Stimulated activated CD8-positive, alpha-beta memory T cell treated with anti-CD3 and anti-CD28 coated beads, Interleukin-15, amount 100 ng/mL, for 4 hours (primary cell): ENCODE data around the gene SCAF4.
"Not testable (repeated sequence)": the region's sequence is repeated elsewhere in the genome, so short reads cannot be mapped to it uniquely, and the experiment has no call there.

ENCODE experiments used
- DNase-seq, 2 donors: peaks; one replicate each; pipeline ENCODE4 v3.0.0-alpha.2; 2020; ENCODE audit warnings: low read depth in 2 of 2

Gene SCAF4

GRCh38 chr21:31673321-31673912 is 58.5 kb downstream of the SCAF4 start:
- DNase-seq: no peak

- no peak for DNase-seq
These were observed 60.0 kb downstream of the SCAF4 start for GRCh38 chr21:31671931-31672330.

GRCh38 chr21:31671146-31671716 is 60.7 kb downstream of the SCAF4 start:
- DNase-seq: no peak

- no peak for DNase-seq
These were observed 61.8 kb downstream of the SCAF4 start for GRCh38 chr21:31670070-31670469.

GRCh38 chr21:31668651-31669491 is 63.0 kb downstream of the SCAF4 start:
- no peak for DNase-seq

GRCh38 chr21:31667639-31668038 is 64.3 kb downstream of the SCAF4 start:
- no peak for DNase-seq

GRCh38 chr21:31667132-31667531 is 64.8 kb downstream of the SCAF4 start:
- DNase-seq: no peak

GRCh38 chr21:31666445-31667010 is 65.4 kb downstream of the SCAF4 start:
- no peak for DNase-seq

- DNase-seq: not testable (repeated sequence)
These were observed 66.0 kb downstream of the SCAF4 start for GRCh38 chr21:31665869-31666268.

GRCh38 chr21:31665397-31665796 is 66.5 kb downstream of the SCAF4 start:
- DNase-seq: no peak

GRCh38 chr21:31663584-31664249 is 68.2 kb downstream of the SCAF4 start:
- no peak for DNase-seq

- DNase-seq: no peak
These were observed 71.3 kb downstream of the SCAF4 start for GRCh38 chr21:31660591-31660990.

- DNase-seq: no peak
These were observed 71.7 kb downstream of the SCAF4 start for GRCh38 chr21:31660259-31660565.

GRCh38 chr21:31659536-31660258 is 72.2 kb downstream of the SCAF4 start, which contains the start of gene SOD1:
Gene SOD1, plus strand, starts transcription at chr21:31659693. Its CDS starts 77 bp downstream, at chr21:31659770.
- DNase-seq: peak; percentile 91 to 94

GRCh38 chr21:31659286-31659535 is 72.7 kb downstream of the SCAF4 start:
- no peak for DNase-seq

- no peak for DNase-seq
These were observed 73.9 kb downstream of the SCAF4 start for GRCh38 chr21:31658053-31658452.

GRCh38 chr21:31656199-31657095 is 75.5 kb downstream of the SCAF4 start:
- DNase-seq: no peak

- DNase-seq: not testable (repeated sequence)
These were observed 76.9 kb downstream of the SCAF4 start for GRCh38 chr21:31654821-31655580.

- no peak for DNase-seq
These were observed 77.6 kb downstream of the SCAF4 start for GRCh38 chr21:31654340-31654739.

- DNase-seq: not testable (repeated sequence)
These were observed 80.4 kb downstream of the SCAF4 start for GRCh38 chr21:31651491-31651890.
